Ascending aorta (tissue), 2 donors: ENCODE data around the gene SPACDR. TPM values are rescaled to one million over a fixed set of nuclear protein-coding genes. Genes with fewer than 3 reads are reported as not detected.

Source experiments
- DNase-seq, 2 donors: peaks; one replicate each; pipeline ENCODE4 v3.0.0-alpha.2; 2019; ENCODE audit warnings: low spot score in 2 of 2
- H3K27ac ChIP-seq, 2 donors: fragments of 200-600 bp; sonication (generic); one replicate each; pipeline ENCODE4 v1.5.1; 2016 to 2017; ENCODE audit warnings: mild to moderate bottlenecking in 1 of 2
- H3K27me3 ChIP-seq: fragments of 200-600 bp; sonication (generic); one replicate; pipeline ENCODE4 v1.5.1; 2017
- H3K36me3 ChIP-seq, 2 donors: fragments of 200-600 bp; sonication (generic); one replicate each; pipeline ENCODE4 v1.5.1; 2016
- H3K4me1 ChIP-seq, 2 donors: fragments of 200-600 bp; sonication (generic); one replicate each; pipeline ENCODE4 v1.5.1; 2016 to 2017; ENCODE audit warnings: mild to moderate bottlenecking in 1 of 2
- H3K4me3 ChIP-seq, 2 donors: fragments of 200-600 bp; sonication (generic); one replicate each; pipeline ENCODE4 v1.5.1; 2016 to 2017; ENCODE audit warnings: mild to moderate bottlenecking in 1 of 2
- H3K9me3 ChIP-seq, 2 donors: fragments of 200-600 bp; sonication (generic); one replicate each; pipeline ENCODE4 v1.5.1; 2016
- CTCF ChIP-seq, 3 experiments: fragments of 200-600 bp in 2 of 3; fragments of 450-650 bp in 1 of 3; sonication (generic) in 2 of 3; IDR thresholded peaks; one replicate each; pipeline ENCODE4 v1.5.1; 2016 to 2019; ENCODE audit warnings: antibody characterized with exemption in 3 of 3, mild to moderate bottlenecking in 1 of 3, moderate library complexity in 1 of 3
- intact Hi-C: fragments of 100-400 bp; cut with DNase I; formaldehyde crosslinking; loops from one replicate; pipeline ENCODE4 v1.15.1; 2023
- total RNA-seq: library from RNA; depleted of rRNA; stranded (reverse); fragments of >200 nt; gene quantifications from one replicate; pipeline ENCODE4 v1.1.0, GENCODE V29; 2016

The SPACDR gene
- total RNA-seq, 1 donor from 2014 or later, result not detected

- no peak for TF ChIP-seq CTCF (IDR thresholded peaks at IDR 0.05)
- Histone ChIP-seq H3K27ac (no peak overlapping the region), H3K4me1 (no peaks in the 10 kb centered on the region), H3K27me3 (no peaks in the 10 kb centered on the region), H3K9me3 (no peaks in the 10 kb centered on the region), H3K36me3 (no peaks in the 10 kb centered on the region), H3K4me3 (no peak overlapping the region)
- intact Hi-C loops, result no loop called here
- DNase-seq, result no peak
Measured at GRCh38 chr7:100415448-100415847, 48.6 kb downstream of the SPACDR start.

- Histone ChIP-seq H3K4me1 (no peaks in the 10 kb centered on the region), H3K27me3 (no peaks in the 10 kb centered on the region), H3K27ac (no peak overlapping the region), H3K9me3 (no peaks in the 10 kb centered on the region), H3K36me3 (no peaks in the 10 kb centered on the region), H3K4me3 (no peak overlapping the region)
- no peak for TF ChIP-seq CTCF (IDR thresholded peaks at IDR 0.05)
- intact Hi-C loops, result no loop called here
- peak in 1 of 2 donors; percentile 4 for DNase-seq
Measured at GRCh38 chr7:100413889-100414288, 50.2 kb downstream of the SPACDR start.

- H3K27ac ChIP-seq, result no peak overlapping the region
- no peaks in the 10 kb centered on the region for H3K4me1 ChIP-seq
- H3K36me3 ChIP-seq, result no peaks in the 10 kb centered on the region
- H3K9me3 ChIP-seq, result no peaks in the 10 kb centered on the region
- no peak for DNase-seq
- no peaks in the 10 kb centered on the region for H3K27me3 ChIP-seq
- intact Hi-C loops, result no loop called here
- TF ChIP-seq CTCF (IDR thresholded peaks at IDR 0.05), result no peak
- H3K4me3 ChIP-seq, result no peak overlapping the region
Measured at GRCh38 chr7:100413346-100413745, 50.7 kb downstream of the SPACDR start.

- TF ChIP-seq CTCF (IDR thresholded peaks at IDR 0.05), result no peak
- H3K4me1 ChIP-seq, result no peaks in the 10 kb centered on the region
- no peaks in the 10 kb centered on the region for H3K36me3 ChIP-seq
- H3K4me3 ChIP-seq, result no peak overlapping the region
- intact Hi-C loops, result no loop called here
- H3K27ac ChIP-seq, result no peak overlapping the region
- H3K9me3 ChIP-seq, result no peaks in the 10 kb centered on the region
- DNase-seq, result peak in 1 of 2 donors; percentile 43
- no peaks in the 10 kb centered on the region for H3K27me3 ChIP-seq
Measured at GRCh38 chr7:100411101-100411500, 53.0 kb downstream of the SPACDR start.

- peak; percentile 45 to 63 (median 45) for TF ChIP-seq CTCF (IDR thresholded peaks at IDR 0.05)
Measured at GRCh38 chr7:100407285-100408180, 56.5 kb downstream of the SPACDR start.

More at GRCh38 chr7:100407285-100408180, 56.5 kb downstream of the SPACDR start:
- Histone ChIP-seq H3K4me1 (no peaks in the 10 kb centered on the region), H3K27ac (no peak overlapping the region), H3K4me3 (no peak overlapping the region), H3K27me3 (no peaks in the 10 kb centered on the region), H3K9me3 (no peaks in the 10 kb centered on the region), H3K36me3 (no peaks in the 10 kb centered on the region)
- intact Hi-C loops, result no loop called here
- peak in 1 of 2 donors; percentile 63 for DNase-seq
